ENCODE data around the gene CNIH3. TPM values are rescaled to one million over a fixed set of nuclear protein-coding genes. Genes with fewer than 3 reads are reported as not detected.

The CNIH3 gene
- total and polyA plus RNA-seq, 2 donors (not counting 1 experiment from before 2014, with no cell fraction given): 0.72 to 1.8 TPM

- DNase-seq (no peak), ATAC-seq (ENCODE audit: low read depth) (no peak)
- ChIA-PET POLR2A (no interaction called here), CTCF (no interaction called here)
- H3K4me3 ChIP-seq (ENCODE audit: control extremely low read depth in 1 of 5, extremely low read depth in 1 of 5, insufficient read depth in 1 of 5, low read depth in 2 of 5, low read length in 4 of 5): no peak overlapping the region
- no peak overlapping the region for H3K9ac ChIP-seq (ENCODE audit: low read length)
- H2AFZ ChIP-seq (ENCODE audit: insufficient read depth, low read depth, low read length, poor library complexity, severe bottlenecking): no peak overlapping the region
- no peak overlapping the region for H3K27ac ChIP-seq (ENCODE audit: low read length in 2 of 2)
- H3K79me2 ChIP-seq (ENCODE audit: control insufficient read depth, insufficient read depth, low read length): no peaks in the 10 kb centered on the region
- H3K4me1 Mint-ChIP-seq: peaks cover 20% of the 10 kb centered on the region
- intact Hi-C loops (cut with micrococcal nuclease): no loop called here
- H3K27me3 ChIP-seq (replicated peaks in 1 of 4; ENCODE audit: control extremely low read depth in 1 of 4, control insufficient read depth in 3 of 4, insufficient read depth in 4 of 4, low read length in 3 of 4): no peaks in the 10 kb centered on the region
- H3K9me3 ChIP-seq (ENCODE audit: control extremely low read depth in 1 of 3, control insufficient read depth in 2 of 3, insufficient read depth in 1 of 3, low read length in 2 of 3): no peaks in the 10 kb centered on the region
- no peak overlapping the region for H3K4me3 Mint-ChIP-seq
- WGBS (ENCODE audit: insufficient coverage): no CpG with 5 or more reads among the region's 2 CpGs
- no peak overlapping the region for H3K4me2 ChIP-seq (replicated peaks; ENCODE audit: low read depth, low read length, poor library complexity, severe bottlenecking)
- no peaks in the 10 kb centered on the region for H3K36me3 ChIP-seq (replicated peaks in 1 of 2; ENCODE audit: control extremely low read depth in 1 of 2, control insufficient read depth in 1 of 2, extremely low read depth in 1 of 2, insufficient read depth in 2 of 2, low read length in 1 of 2)
- no peaks in the 10 kb centered on the region for H3K9me3 Mint-ChIP-seq (ENCODE audit: insufficient read depth)
- no peaks in the 10 kb centered on the region for H4K20me1 ChIP-seq (ENCODE audit: control insufficient read depth, insufficient read depth, low read length, poor library complexity, severe bottlenecking)
- TF ChIP-seq EZH2 (IDR thresholded peaks at IDR 0.05; ENCODE audit: borderline replicate concordance, insufficient read depth, low read depth, low read length, poor library complexity, severe bottlenecking) (no peak), CTCF (IDR thresholded peaks at IDR 0.05) (no peak)
- H3K27me3 Mint-ChIP-seq: no peaks in the 10 kb centered on the region
- H3K27ac Mint-ChIP-seq: no peak overlapping the region
- peaks cover 8 to 10% of the 10 kb centered on the region in 2 donors for H3K4me1 ChIP-seq (ENCODE audit: control insufficient read depth in 2 of 2, insufficient read depth in 2 of 2, low read length in 2 of 2)
Measured at GRCh38 chr1:224785040-224785328, 168.9 kb downstream of the CNIH3 start.

GRCh38 chr1:224785622-224786021 is 169.5 kb downstream of the CNIH3 start:
- TF ChIP-seq CTCF (IDR thresholded peaks at IDR 0.05): no peak
- no peak for TF ChIP-seq EZH2 (IDR thresholded peaks at IDR 0.05; ENCODE audit: borderline replicate concordance, insufficient read depth, low read depth, low read length, poor library complexity, severe bottlenecking)
- H3K27me3 Mint-ChIP-seq: no peaks in the 10 kb centered on the region
- no peak overlapping the region for H3K4me3 ChIP-seq (ENCODE audit: control extremely low read depth in 1 of 5, extremely low read depth in 1 of 5, insufficient read depth in 1 of 5, low read depth in 2 of 5, low read length in 4 of 5)
- H3K4me3 Mint-ChIP-seq: no peak overlapping the region
- no peak overlapping the region for H3K4me2 ChIP-seq (replicated peaks; ENCODE audit: low read depth, low read length, poor library complexity, severe bottlenecking)
- ATAC-seq (ENCODE audit: low read depth) (no peak), DNase-seq (no peak)
- POLR2A ChIA-PET: no interaction called here
- CTCF ChIA-PET: no interaction called here
- H4K20me1 ChIP-seq (ENCODE audit: control insufficient read depth, insufficient read depth, low read length, poor library complexity, severe bottlenecking): no peaks in the 10 kb centered on the region
- no peak overlapping the region for H3K27ac ChIP-seq (ENCODE audit: low read length in 2 of 2)
- H3K79me2 ChIP-seq (ENCODE audit: control insufficient read depth, insufficient read depth, low read length): no peaks in the 10 kb centered on the region
- intact Hi-C loops (cut with micrococcal nuclease): no loop called here
- WGBS (ENCODE audit: insufficient coverage): 80% methylated on average over 1 of the region's 3 CpGs
- H3K9me3 Mint-ChIP-seq (ENCODE audit: insufficient read depth): no peaks in the 10 kb centered on the region
- no peak overlapping the region for H3K9ac ChIP-seq (ENCODE audit: low read length)
- H3K36me3 ChIP-seq (replicated peaks in 1 of 2; ENCODE audit: control extremely low read depth in 1 of 2, control insufficient read depth in 1 of 2, extremely low read depth in 1 of 2, insufficient read depth in 2 of 2, low read length in 1 of 2): no peaks in the 10 kb centered on the region
- peaks cover 8 to 10% of the 10 kb centered on the region in 2 donors for H3K4me1 ChIP-seq (ENCODE audit: control insufficient read depth in 2 of 2, insufficient read depth in 2 of 2, low read length in 2 of 2)
- no peak overlapping the region for H3K27ac Mint-ChIP-seq
- H3K9me3 ChIP-seq (ENCODE audit: control extremely low read depth in 1 of 3, control insufficient read depth in 2 of 3, insufficient read depth in 1 of 3, low read length in 2 of 3): no peaks in the 10 kb centered on the region
- H3K4me1 Mint-ChIP-seq: peaks cover 20% of the 10 kb centered on the region
- H2AFZ ChIP-seq (ENCODE audit: insufficient read depth, low read depth, low read length, poor library complexity, severe bottlenecking): no peak overlapping the region
- H3K27me3 ChIP-seq (replicated peaks in 1 of 4; ENCODE audit: control extremely low read depth in 1 of 4, control insufficient read depth in 3 of 4, insufficient read depth in 4 of 4, low read length in 3 of 4): no peaks in the 10 kb centered on the region

All from B cell (primary cell).